GM12878 (cell line): Measurements from ENCODE around the gene CHN2. TPM values are rescaled to one million over a fixed set of nuclear protein-coding genes. Genes with fewer than 3 reads are reported as not detected.

ENCODE experiments used
- ATAC-seq: fragments of 200-7000 bp; cut with Tn5 transposase; 3 replicates; pipeline ENCODE4 v1.9.1; 2020; ENCODE audit warnings: mild to moderate bottlenecking, moderate library complexity
- BruUV-seq: library from RNA; stranded (reverse); fragments of 400-500 nt; replicated peaks from 2 replicates; lab custom pipeline; 2021; lab: Mats Ljungman, UMichigan
- CTCF ChIA-PET: fragments of 300-600 bp; sonication (Branson Sonifier 250); formaldehyde crosslinking; extraction: SDS; loops from one replicate; lab custom pipeline; 2021; ENCODE audit warnings: inconsistent platforms; lab: Yijun Ruan, JAX
- POLR2A ChIA-PET: fragments of 350-600 bp; formaldehyde crosslinking; extraction: SDS; loops from one replicate; lab custom pipeline; 2021; ENCODE audit warnings: inconsistent platforms; lab: Charles Lee
- RAD21 ChIA-PET: fragments of 300-600 bp; sonication (Branson Sonifier 250); formaldehyde crosslinking; loops from one replicate; lab custom pipeline; 2023; ENCODE audit warnings: antibody characterized with exemption; ENCODE audit not compliant: unreplicated experiment; lab: Charles Lee
- SMC1A ChIA-PET: fragments of 300-600 bp; sonication (Branson Sonifier 250); formaldehyde crosslinking; loops from one replicate; lab custom pipeline; 2023; ENCODE audit not compliant: unreplicated experiment, uncharacterized antibody; lab: Charles Lee
- DNase-seq: peaks from one replicate; pipeline ENCODE4 v3.0.0-alpha.2; 2011; ENCODE audit warnings: low read depth, low spot score
- FAIRE-seq: peaks from 3 replicates; lab custom pipeline; 2011; peaks lifted over from hg19 to GRCh38; lab: Jason Lieb, UNC
- H2AFZ ChIP-seq: 2 replicates; pipeline ENCODE4 v1.6.0; 2011; ENCODE audit warnings: low read depth, low read length, control low read depth; ENCODE audit not compliant: control insufficient read depth
- H3K27ac ChIP-seq: 2 replicates; pipeline ENCODE4 v1.5.1; 2011; ENCODE audit warnings: control low read depth; ENCODE audit not compliant: control insufficient read depth, insufficient read depth
- H3K27me3 ChIP-seq, 2 experiments: replicated peaks in 1 of 2; 2 replicates each; pipeline versions ENCODE4 v1.6.0 to v1.6.1; 2011; ENCODE audit warnings: low read length in 1 of 2; ENCODE audit not compliant: control insufficient read depth in 2 of 2, insufficient read depth in 2 of 2
- H3K36me3 ChIP-seq, 2 experiments: 2 replicates each; pipeline ENCODE4 v1.5.1; 2011; ENCODE audit warnings: low read length in 1 of 2; ENCODE audit not compliant: control insufficient read depth in 2 of 2, insufficient read depth in 2 of 2
- H3K4me1 ChIP-seq: 2 replicates; pipeline ENCODE4 v1.6.1; 2011; ENCODE audit warnings: mild to moderate bottlenecking, low read length, moderate library complexity, mixed read lengths; ENCODE audit not compliant: control insufficient read depth, insufficient read depth
- H3K4me2 ChIP-seq: 2 replicates; pipeline ENCODE4 v1.6.0; 2011; ENCODE audit warnings: control low read depth; ENCODE audit not compliant: control insufficient read depth, insufficient read depth
- H3K4me3 ChIP-seq: fragments of 200-600 bp; sonication (generic); 2 replicates; pipeline ENCODE4 v1.5.1; 2016
- H3K79me2 ChIP-seq: 2 replicates; pipeline ENCODE4 v1.6.0; 2011; ENCODE audit warnings: low read length; ENCODE audit not compliant: control insufficient read depth, insufficient read depth
- H3K9ac ChIP-seq: 2 replicates; pipeline ENCODE4 v1.8.0; 2011; ENCODE audit warnings: low read length, control low read depth, mixed read lengths; ENCODE audit not compliant: control insufficient read depth, insufficient read depth
- H3K9me3 ChIP-seq: replicated peaks from 3 replicates; pipeline ENCODE4 v1.5.1; 2011; ENCODE audit warnings: mild to moderate bottlenecking, low read length; ENCODE audit not compliant: control insufficient read depth, insufficient read depth
- H4K20me1 ChIP-seq: 2 replicates; pipeline ENCODE4 v1.6.0; 2011; ENCODE audit not compliant: control insufficient read depth, insufficient read depth
- ATF7 ChIP-seq: fragments of 450-650 bp; IDR thresholded peaks from 2 replicates; pipeline ENCODE4 v1.6.1; 2016; ENCODE audit warnings: low read depth, mild to moderate bottlenecking
- BMI1 ChIP-seq: fragments of 450-650 bp; IDR thresholded peaks from 2 replicates; pipeline ENCODE4 v1.6.1; 2016; ENCODE audit warnings: mild to moderate bottlenecking, moderate library complexity, borderline replicate concordance
- DPF2 ChIP-seq: fragments of 450-650 bp; IDR thresholded peaks from 2 replicates; pipeline ENCODE4 v1.6.1; 2017; ENCODE audit warnings: mild to moderate bottlenecking
- EED ChIP-seq: sonication (generic); IDR thresholded peaks from 2 replicates; pipeline ENCODE4 v1.6.1; 2016; ENCODE audit warnings: antibody characterized with exemption, low read depth
- IRF4 ChIP-seq: IDR thresholded peaks from 2 replicates; pipeline ENCODE4 v1.6.1; 2011; ENCODE audit warnings: low read depth, low read length
- JUNB ChIP-seq: IDR thresholded peaks from 2 replicates; pipeline ENCODE4 v1.6.1; 2016; ENCODE audit warnings: antibody characterized with exemption, mild to moderate bottlenecking
- KAT2A ChIP-seq: conservative IDR thresholded peaks from 2 replicates; pipeline ENCODE4 v1.6.1; 2011; ENCODE audit warnings: low read depth, low read length; ENCODE audit not compliant: control insufficient read depth
- NFXL1 ChIP-seq: fragments of 450-650 bp; IDR thresholded peaks from 2 replicates; pipeline ENCODE4 v1.6.1; 2017; ENCODE audit warnings: antibody characterized with exemption, mild to moderate bottlenecking, borderline replicate concordance
- NFYA ChIP-seq: IDR thresholded peaks from 2 replicates; pipeline ENCODE4 v1.6.1; 2011; ENCODE audit warnings: low read depth, mild to moderate bottlenecking, low read length, improper control_type of control experiment, borderline replicate concordance
- POLR2AphosphoS2 ChIP-seq: IDR thresholded peaks from 2 replicates; pipeline ENCODE4 v1.6.1; 2011; ENCODE audit warnings: low read depth, mild to moderate bottlenecking, low read length, improper control_type of control experiment, moderate library complexity
- POLR2AphosphoS5 ChIP-seq: IDR thresholded peaks from 2 replicates; pipeline ENCODE4 v1.6.1; 2011; ENCODE audit warnings: mild to moderate bottlenecking, low read length, inconsistent platforms
- RCOR1 ChIP-seq: conservative IDR thresholded peaks from 2 replicates; pipeline ENCODE4 v1.6.1; 2012; ENCODE audit warnings: low read depth, low read length, improper control_type of control experiment
- SP1 ChIP-seq: IDR thresholded peaks from one replicate; pipeline ENCODE4 v1.6.1; 2011; ENCODE audit warnings: low read depth, low read length
- YY1 ChIP-seq: IDR thresholded peaks from 2 replicates; pipeline ENCODE4 v1.6.1; 2011; ENCODE audit warnings: low read depth, mild to moderate bottlenecking, low read length
- WGBS: methylation state at CpG from one replicate; pipeline ENCODE4 v1.1.6; 2016; ENCODE audit warnings: low lambda C conversion rate; ENCODE audit not compliant: insufficient replicate concordance, insufficient coverage; ENCODE audit errors: missing lambda C conversion rate; 5-methylcytosine and 5-hydroxymethylcytosine counted together
- in situ Hi-C: fragments of 300-500 bp; cut with MboI; formaldehyde crosslinking; loops from 9 replicates; pipeline ENCODE4 v1.14.3; 2018; ENCODE audit warnings: mixed read lengths
- intact Hi-C: fragments of 100-400 bp; cut with micrococcal nuclease; formaldehyde crosslinking; loops from one replicate; pipeline ENCODE4 v1.14.2; 2022; ENCODE audit not compliant: unreplicated experiment
- polyA plus RNA-seq, 11 experiments: library from polyadenylated mRNA; depleted of rRNA in 4 of 11; unstranded in 6 of 11; stranded (reverse) in 5 of 11; fragments of >200 nt; fragmentation: Nextera tagmentation in 4 of 11; fragmentation: Illumina TruSeq in 1 of 11; extraction: Ambion mirVana in 4 of 11; extraction: Trizol in 1 of 11; gene quantifications; 1 replicate in 1 of 11; 2 replicates in 10 of 11; pipeline versions ENCODE4 v1.2.1 to v1.2.3, GENCODE V29; 2011 to 2016; ENCODE audit warnings: inconsistent platforms in 2 of 11, missing spikeins in 2 of 11, low read depth in 1 of 11
- total RNA-seq, 4 experiments: library from RNA; depleted of rRNA in 3 of 4; stranded (reverse); fragments of >200 nt in 3 of 4; fragmentation: Illumina TruSeq in 1 of 4; extraction: Trizol in 1 of 4; gene quantifications; 2 replicates each; pipeline versions ENCODE4 v1.2.1 to v1.2.3, GENCODE V29; 2013 to 2021
- TF ChIP-seq, protein P1 (sequence below): IDR thresholded peaks from 2 replicates; pipeline ENCODE4 v1.6.1; 2012; ENCODE audit warnings: low read depth, low read length, improper control_type of control experiment
- TF ChIP-seq, protein P2 (sequence below): fragments of 450-650 bp; IDR thresholded peaks from 2 replicates; pipeline ENCODE4 v1.6.1; 2018; ENCODE audit warnings: borderline replicate concordance, mild to moderate bottlenecking; ENCODE audit not compliant: partially characterized antibody
- TF ChIP-seq, protein P3 (sequence below): IDR thresholded peaks from 2 replicates; pipeline ENCODE4 v1.6.1; 2012; ENCODE audit warnings: low read depth, low read length, improper control_type of control experiment

The CHN2 gene
- total and polyA plus RNA-seq, 10 of the 15 experiments (the other 5 are each of a cell fraction or from before 2014, with no cell fraction given): 0.11 to 3.8 (median 0.37) TPM; not detected in 2

DNA sequence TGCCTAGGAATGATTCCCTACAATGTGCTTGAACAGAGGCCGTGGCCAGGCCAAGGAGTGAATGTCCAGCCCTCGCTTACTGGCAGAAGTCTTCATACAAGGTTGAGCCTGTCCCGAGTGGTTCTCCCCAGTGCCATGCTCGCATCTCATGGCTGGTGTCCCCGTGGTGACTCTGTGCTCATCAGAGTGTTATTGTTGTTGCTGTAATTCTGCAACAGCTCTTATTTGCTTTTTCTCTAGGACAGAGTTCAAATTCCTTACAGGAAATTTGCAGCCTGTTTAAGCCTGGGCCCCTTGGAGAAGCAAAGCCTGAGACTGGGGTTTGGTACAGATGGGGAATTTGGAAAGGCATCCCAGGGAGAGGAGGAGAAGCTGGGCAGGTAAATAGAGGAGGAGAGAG lies 211.3 kb downstream of the CHN2 start:
- POLR2A ChIA-PET: no interaction called here
- no peak overlapping the region for H3K4me3 ChIP-seq
- no peaks in the 10 kb centered on the region for H4K20me1 ChIP-seq
- intact Hi-C loops (loop anchor here (5.0 kb wide), 1 partner anchor 84 kb away; no protein-coding TSS in a partner anchor), in situ Hi-C loops (loop anchor here (5.0 kb wide), 2 partner anchors 214 to 484 kb away; partner anchors contain the start of gene CHN2)
- DNase-seq: no peak
- RAD21 ChIA-PET: interaction anchor here (3.4 kb wide), 1 partner anchor 216 kb away, joined by 31 read pairs; no protein-coding TSS in a partner anchor
- FAIRE-seq: no peak
- H3K4me2 ChIP-seq: no peak overlapping the region
- no peak overlapping the region for H3K27ac ChIP-seq
- H3K9ac ChIP-seq: no peak overlapping the region
- no peak overlapping the region for H2AFZ ChIP-seq
- H3K36me3 ChIP-seq: no peaks in the 10 kb centered on the region
- SMC1A ChIA-PET: interaction anchor here (4.8 kb wide), 1 partner anchor 482 kb away, joined by 85 read pairs; no protein-coding TSS in a partner anchor
- ATAC-seq: no peak
- CTCF ChIA-PET: interaction anchor here (1.3 to 6.8 kb wide), 2 partner anchors 216 to 484 kb away, joined by 5 to 112 read pairs; no protein-coding TSS in a partner anchor
- no peaks in the 10 kb centered on the region for H3K79me2 ChIP-seq
- H3K9me3 ChIP-seq: no peaks in the 10 kb centered on the region
- 0% methylated on average over 5 of the region's 5 CpGs for WGBS
- no peaks in the 10 kb centered on the region for H3K4me1 ChIP-seq
- H3K27me3 ChIP-seq: peaks cover 0 to 2% of the 10 kb centered on the region in 2 experiments; a peak in 1 of 4 replicates
- BruUV-seq: no TSS peak
- TF ChIP-seq, protein P1, sequence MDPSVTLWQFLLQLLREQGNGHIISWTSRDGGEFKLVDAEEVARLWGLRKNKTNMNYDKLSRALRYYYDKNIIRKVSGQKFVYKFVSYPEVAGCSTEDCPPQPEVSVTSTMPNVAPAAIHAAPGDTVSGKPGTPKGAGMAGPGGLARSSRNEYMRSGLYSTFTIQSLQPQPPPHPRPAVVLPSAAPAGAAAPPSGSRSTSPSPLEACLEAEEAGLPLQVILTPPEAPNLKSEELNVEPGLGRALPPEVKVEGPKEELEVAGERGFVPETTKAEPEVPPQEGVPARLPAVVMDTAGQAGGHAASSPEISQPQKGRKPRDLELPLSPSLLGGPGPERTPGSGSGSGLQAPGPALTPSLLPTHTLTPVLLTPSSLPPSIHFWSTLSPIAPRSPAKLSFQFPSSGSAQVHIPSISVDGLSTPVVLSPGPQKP: no peak
- TF ChIP-seq NFYA: no peak
- TF ChIP-seq DPF2: no peak
- TF ChIP-seq, protein P2, sequence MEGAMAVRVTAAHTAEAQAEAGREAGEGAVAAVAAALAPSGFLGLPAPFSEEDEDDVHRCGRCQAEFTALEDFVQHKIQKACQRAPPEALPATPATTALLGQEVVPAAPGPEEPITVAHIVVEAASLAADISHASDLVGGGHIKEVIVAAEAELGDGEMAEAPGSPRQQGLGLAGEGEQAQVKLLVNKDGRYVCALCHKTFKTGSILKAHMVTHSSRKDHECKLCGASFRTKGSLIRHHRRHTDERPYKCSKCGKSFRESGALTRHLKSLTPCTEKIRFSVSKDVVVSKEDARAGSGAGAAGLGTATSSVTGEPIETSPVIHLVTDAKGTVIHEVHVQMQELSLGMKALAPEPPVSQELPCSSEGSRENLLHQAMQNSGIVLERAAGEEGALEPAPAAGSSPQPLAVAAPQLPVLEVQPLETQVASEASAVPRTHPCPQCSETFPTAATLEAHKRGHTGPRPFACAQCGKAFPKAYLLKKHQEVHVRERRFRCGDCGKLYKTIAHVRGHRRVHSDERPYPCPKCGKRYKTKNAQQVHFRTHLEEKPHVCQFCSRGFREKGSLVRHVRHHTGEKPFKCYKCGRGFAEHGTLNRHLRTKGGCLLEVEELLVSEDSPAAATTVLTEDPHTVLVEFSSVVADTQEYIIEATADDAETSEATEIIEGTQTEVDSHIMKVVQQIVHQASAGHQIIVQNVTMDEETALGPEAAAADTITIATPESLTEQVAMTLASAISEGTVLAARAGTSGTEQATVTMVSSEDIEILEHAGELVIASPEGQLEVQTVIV: no peak
- no peak for TF ChIP-seq KAT2A
- no peak for TF ChIP-seq YY1
- TF ChIP-seq EED: no peak
- TF ChIP-seq POLR2AphosphoS2: no peak
- TF ChIP-seq NFXL1: no peak
- no peak for TF ChIP-seq SP1
- TF ChIP-seq POLR2AphosphoS5: no peak
- TF ChIP-seq ATF7: no peak
- no peak for TF ChIP-seq BMI1
- no peak for TF ChIP-seq RCOR1
- TF ChIP-seq, protein P3, sequence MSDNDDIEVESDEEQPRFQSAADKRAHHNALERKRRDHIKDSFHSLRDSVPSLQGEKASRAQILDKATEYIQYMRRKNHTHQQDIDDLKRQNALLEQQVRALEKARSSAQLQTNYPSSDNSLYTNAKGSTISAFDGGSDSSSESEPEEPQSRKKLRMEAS: no peak
- TF ChIP-seq JUNB: no peak
- TF ChIP-seq IRF4: no peak
